HG02763 (cell line): ENCODE measurements around the gene S100PBP.
A peak's percentile ranks its signal among the peaks of the same experiment; 100 is the strongest.

Experiments used
- ATAC-seq: cut with Tn5 transposase; IDR thresholded peaks from one replicate; pipeline ENCODE4 v1.9.1; 2021; ENCODE audit warnings: mild to moderate bottlenecking, moderate library complexity; ENCODE audit not compliant: unreplicated experiment

The S100PBP gene

GRCh38 chr1:32818804-32819541 is 1.5 kb downstream of the S100PBP start:
- ATAC-seq, result peak; percentile 38

DNA sequence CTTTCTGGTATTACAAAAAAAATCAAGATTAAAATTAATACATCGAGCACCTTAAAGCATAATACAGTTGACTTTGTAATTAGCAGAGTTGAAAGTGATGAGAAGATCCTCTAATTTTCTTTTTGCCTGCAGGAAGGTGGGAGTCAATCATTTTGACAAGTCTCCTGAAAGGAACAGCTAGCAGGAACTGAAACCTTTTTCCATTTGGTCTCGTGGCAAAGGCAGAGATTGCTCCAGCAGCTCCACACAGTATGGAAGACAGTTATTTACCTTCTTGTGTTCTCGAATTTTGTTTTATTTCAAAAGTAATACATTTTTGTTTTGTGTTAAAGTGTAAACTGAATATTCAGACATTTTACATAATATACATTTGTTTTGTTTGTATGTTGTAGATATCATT is 7.7 kb downstream of the S100PBP start:
- no peak for ATAC-seq

DNA sequence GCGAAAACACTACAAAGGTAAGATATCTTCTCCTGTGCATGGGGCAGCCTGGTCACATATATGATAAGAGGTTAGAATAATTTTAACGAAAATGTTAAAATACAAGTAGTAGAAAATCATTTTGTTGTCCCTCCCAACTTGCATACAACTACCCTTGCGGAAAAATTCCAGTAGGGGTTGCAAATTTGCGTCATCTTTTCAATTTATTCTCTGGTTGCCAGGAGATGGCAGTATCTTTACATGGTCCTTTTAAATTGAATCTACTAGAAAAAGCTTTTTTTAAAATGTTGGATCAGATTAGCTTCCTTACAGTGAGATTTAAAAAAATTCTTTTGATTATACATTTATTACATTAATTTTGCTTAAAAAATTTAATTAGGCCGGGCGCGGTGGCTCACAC is 10.9 kb downstream of the S100PBP start:
- no peak for ATAC-seq

DNA sequence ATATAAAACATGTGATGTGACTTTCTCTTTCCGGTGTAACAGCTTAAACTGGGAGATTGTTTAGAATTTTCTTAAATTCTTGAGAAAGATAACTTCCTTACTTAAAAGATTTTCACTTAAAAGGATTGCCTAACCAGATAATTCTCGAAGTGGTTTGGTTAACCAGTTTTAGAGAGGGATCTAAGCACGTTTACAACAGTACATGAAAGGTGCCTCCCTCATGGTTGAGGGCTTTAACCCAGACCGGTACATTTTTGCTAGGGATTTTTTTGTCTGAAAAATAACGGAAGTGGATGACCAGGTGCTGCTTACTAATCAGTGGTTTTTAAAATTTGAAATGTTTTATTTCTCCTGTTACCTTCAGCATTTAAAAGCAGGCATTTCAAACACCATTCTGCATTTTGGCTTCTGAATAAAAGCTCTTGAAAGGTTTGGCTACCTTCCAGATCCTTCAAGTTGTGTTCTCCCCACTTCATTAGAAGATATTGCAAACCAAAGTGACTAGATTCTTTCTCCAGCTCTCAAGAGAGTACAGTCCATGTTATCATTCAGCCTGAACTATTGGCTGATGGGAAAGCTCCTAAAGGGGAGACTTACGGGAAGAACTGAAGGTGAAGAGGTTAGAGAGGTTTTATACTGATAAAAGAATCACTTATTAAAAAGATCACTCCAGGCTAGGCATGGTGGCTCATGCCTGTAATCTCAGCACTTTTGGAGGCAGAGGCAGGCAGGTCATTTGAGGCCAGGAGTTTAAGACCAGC is 12.8 kb downstream of the S100PBP start:
- no peak for ATAC-seq

DNA sequence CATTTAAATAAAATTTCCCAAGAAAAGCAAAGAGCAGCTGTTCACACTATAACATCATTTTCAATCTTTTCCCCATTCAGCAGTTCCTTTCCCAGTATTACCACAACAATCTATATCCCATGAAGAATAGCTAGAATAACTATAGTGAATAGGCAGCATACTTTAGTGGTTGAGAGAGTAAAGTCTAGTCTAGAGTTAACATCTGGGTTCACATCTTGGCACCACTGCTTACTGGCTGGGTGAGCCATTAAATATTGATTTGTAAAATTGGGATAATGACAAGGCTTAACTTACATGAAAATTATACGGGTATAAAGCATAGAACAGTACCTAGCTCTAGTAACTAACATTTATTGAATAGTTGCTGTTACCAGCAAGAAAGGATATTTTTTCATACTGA is 14.4 kb downstream of the S100PBP start:
- no peak for ATAC-seq

DNA sequence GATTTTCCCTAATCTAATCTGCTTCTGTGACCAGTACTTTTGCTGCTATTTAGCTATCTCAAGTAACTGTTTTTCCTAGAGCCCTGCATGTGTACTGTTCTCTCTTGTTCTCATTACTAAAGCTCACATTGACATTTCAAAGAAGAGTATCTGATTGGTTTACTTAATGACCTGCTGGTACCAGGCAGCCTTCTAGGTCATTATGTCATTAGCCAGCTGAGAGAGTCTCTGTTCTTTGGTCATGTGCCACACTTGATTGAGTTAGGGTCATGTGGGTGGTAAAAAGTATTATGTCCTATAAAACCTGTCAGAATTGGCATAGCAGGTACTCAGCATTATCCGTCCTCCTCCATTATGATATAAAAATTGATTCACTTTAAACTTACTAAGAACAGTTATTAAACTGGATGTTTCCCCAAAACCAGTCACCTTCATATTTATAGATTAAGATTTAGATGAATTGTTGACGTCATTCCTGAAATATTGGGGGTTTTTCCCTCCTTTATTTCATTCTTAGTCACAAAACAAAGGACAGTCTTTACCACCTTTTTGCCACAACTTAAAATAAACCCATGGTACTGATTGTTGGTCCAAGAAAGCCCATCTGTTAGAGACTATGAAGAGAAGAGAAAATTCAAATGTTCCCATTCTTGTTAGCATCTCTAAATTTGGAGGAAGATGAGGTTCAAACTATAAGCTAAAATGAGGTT is 31.1 kb downstream of the S100PBP start:
- ATAC-seq, result no peak

GRCh38 chr1:32855861-32856617 is 38.6 kb downstream of the S100PBP start:
- ATAC-seq, result no peak

DNA sequence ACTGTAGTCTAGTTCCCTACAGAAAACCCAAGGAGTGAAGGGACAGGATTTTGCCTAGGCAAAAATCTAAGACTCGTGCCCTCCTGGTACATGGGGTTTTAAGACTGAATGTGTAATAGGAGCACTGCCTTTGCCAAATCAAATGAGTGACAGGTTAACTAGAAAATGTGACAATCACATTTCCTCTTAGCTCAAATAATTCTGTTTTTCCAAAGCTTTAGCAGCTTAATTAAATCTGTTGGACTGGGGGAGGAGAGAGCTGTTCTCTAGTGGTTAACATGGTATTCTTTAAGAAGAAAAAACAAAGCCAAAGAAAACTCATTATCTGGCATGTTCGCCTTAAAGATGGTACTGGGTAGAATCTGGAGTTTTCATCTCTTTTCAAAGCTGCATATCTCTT is 40.7 kb downstream of the S100PBP start:
- no peak for ATAC-seq

DNA sequence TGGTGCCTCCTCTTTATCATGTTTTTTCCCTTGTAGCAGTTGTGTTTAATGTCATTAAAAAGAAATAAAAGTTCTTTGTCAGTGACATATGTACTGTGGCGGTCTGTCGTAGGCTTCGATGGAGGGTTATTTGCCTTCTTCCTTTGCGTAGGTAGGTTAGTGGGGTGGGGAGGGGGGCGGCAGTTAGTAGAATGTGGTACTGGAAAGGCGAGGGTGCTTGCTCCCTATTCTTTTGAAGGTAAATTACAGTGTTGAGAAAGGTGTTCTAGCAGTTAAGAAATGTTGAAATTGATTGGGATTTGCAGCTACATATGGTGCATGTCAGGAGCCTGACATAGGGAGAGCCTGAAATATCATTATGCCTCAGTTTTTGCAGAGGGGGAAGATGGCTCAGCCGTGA is 41.3 kb downstream of the S100PBP start:
- ATAC-seq, result no peak

DNA sequence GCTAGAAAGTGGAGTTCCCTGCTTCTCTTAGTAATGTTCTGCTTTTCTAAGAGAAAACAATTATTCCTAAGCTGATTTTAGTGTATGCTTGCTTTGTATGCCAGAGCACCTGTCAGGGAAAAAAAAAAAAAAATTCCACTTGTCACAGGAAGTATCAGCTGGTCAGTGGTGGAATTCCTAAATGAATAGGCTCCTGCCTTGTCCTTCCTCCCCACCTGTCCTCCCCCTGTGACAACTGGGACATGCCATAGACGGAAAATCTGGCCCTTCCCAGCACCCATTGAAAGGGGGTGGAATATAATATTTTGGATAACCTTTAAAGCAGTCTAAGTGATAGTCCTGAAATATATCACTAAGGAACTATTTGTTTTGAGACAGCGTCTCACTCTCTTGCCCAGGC is 42.5 kb downstream of the S100PBP start:
- no peak for ATAC-seq

- no peak for ATAC-seq
Measured at GRCh38 chr1:32860566-32860965, 43.1 kb downstream of the S100PBP start.

DNA sequence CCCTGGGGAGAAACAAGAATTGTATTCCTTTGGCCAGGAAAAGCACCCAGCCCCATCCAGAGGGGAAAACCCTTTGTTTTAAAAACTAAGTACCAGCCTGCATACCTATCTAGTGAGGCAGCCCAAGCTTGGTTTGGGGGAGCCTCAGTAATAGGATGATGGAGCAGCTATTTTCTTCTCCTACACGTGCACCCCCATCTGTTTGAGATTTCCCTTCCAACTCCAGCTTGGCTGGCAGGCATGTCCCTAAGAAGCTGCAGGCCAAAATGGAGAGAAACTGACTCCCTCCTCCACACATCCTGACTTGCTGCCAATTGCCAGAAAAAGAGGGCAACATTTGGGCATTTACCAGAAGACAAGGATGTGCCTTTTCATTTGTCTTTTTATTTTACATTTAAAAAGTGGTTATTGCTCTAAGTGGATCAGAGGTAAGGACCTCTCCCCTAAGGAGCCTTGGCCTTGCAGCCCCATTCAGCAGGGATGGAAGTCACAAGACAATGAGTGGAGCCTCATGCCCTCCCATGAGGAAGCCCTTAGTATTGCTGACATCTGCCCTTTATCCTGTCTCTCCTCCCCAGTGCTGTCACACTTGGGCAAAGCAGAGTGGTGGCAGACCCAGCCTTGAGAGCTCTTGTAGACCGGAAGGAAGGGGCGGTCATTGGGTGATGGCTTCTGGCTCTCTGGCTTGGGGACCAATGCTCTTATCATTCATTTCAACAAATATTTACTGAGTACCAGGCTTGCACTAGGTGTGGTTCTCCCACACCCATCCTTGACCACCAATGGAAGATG is 44.6 kb downstream of the S100PBP start:
- ATAC-seq, result no peak

GRCh38 chr1:32863218-32863880 is 45.9 kb downstream of the S100PBP start:
- no peak for ATAC-seq

GRCh38 chr1:32863881-32864245 is 46.4 kb downstream of the S100PBP start:
- ATAC-seq, result no peak

- ATAC-seq, result no peak
Measured at GRCh38 chr1:32864375-32865019, 47.0 kb downstream of the S100PBP start.

- ATAC-seq, result no peak
Measured at GRCh38 chr1:32865639-32866405, 48.4 kb downstream of the S100PBP start.

DNA sequence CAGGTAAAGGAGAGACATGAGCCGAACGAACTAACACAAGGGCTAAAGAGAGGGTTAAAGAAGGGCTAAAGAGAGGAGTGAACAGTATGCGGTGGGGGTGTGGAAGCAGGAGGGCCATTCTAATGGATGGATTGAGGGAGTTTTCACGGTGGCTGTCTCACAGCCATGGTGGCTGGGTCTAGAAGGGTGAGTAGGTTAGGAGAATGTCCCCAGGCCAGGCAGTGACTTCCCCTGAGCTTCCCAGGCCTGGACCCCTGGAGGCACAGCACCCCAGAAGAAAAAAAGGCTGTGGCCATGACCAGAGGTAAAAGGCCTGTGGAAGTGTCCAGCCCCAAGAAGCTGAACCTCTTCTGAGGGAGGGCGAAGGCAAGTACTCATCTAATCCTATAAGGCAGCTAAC is 49.7 kb downstream of the S100PBP start:
- no peak for ATAC-seq

GRCh38 chr1:32867671-32868070 is 50.2 kb downstream of the S100PBP start:
- no peak for ATAC-seq

DNA sequence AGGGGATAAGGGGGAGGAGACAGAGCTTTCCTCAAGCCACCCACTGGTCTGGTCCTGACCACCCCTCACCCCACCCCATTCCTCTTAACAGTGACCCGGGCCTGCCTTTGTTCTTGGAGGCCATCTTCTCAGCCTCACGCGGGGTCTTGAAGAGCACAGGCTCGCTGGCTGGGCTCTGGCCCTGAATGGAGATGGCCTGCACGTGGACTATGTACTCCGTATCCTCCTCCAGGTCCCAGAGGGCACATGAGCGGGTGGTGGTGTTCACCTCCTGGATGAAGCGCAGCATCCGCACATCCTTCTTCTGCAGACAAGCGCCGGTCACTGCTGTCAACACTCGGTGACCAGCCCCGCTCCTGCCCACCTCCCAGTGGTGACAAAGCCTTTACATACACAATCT is 50.6 kb downstream of the S100PBP start:
- no peak for ATAC-seq
